PFSK-1 (cell line): ENCODE results near the gene CKS2.

Source experiments
- FOXP2 ChIP-seq: optimal IDR thresholded peaks from 2 replicates; pipeline ENCODE3; 2011; ENCODE audit warnings: borderline replicate concordance, control low read depth, inconsistent platforms; ENCODE audit not compliant: insufficient read depth; ENCODE audit errors: extremely low read length, extremely low read depth
- POLR2AphosphoS5 ChIP-seq: IDR thresholded peaks from 2 replicates; pipeline ENCODE4 v1.6.1; 2012; ENCODE audit warnings: low read depth, mild to moderate bottlenecking, control low read depth, low read length, moderate library complexity
- SIN3A ChIP-seq: IDR thresholded peaks from 2 replicates; pipeline ENCODE4 v1.6.1; 2012; ENCODE audit warnings: mild to moderate bottlenecking, low read length, moderate library complexity, borderline replicate concordance; ENCODE audit not compliant: insufficient read depth
- TAF1 ChIP-seq: IDR thresholded peaks from 2 replicates; pipeline ENCODE4 v1.6.1; 2012; ENCODE audit warnings: low read length, control low read depth, borderline replicate concordance; ENCODE audit not compliant: insufficient read depth
- TF ChIP-seq, protein P1 (sequence below), 2 experiments: IDR thresholded peaks; 2 replicates each; pipeline versions ENCODE4 v1.6.1 to v1.8.0; 2011 to 2012; ENCODE audit warnings: low read depth in 2 of 2, low read length in 2 of 2, control low read depth in 1 of 2, inconsistent platforms in 1 of 2, mild to moderate bottlenecking in 1 of 2, moderate library complexity in 1 of 2; ENCODE audit not compliant: insufficient read depth in 1 of 2

The CKS2 gene

DNA sequence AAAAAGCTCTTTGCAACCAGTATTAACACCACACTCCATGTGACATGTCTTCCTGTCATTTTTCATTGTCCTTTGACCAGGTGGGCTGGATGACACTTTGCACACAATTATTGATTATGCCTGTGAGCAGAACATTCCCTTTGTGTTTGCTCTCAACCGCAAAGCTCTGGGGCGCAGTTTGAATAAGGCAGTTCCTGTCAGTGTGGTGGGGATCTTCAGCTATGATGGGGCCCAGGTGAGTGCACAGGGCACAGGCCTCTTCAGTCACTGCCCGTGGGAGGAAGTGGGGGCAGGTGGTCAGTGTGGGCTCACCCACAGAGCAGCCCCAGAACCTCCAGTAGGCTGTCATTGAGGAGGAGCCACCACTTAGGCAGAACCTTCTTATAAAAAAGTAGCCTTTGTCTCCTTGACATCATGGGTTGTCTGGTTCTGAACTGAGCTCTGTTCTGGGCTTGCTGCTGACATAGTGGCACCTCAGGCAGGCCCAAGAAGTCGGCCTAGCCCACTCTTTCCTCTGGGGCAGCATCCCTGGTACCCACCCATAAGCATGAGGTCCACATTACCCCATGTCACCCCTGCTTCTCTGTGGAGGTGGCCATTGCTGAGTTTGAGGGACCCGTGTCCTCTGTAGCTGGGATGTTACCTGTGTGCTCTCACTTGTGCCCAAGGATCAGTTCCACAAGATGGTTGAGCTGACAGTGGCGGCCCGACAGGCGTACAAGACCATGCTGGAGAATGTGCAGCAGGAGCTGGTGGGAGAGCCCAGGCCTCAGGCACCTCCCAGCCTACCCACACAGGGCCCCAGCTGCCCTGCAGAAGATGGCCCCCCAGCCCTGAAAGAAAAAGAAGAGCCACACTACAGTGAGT is 46.6 kb downstream of the CKS2 start:
- TF ChIP-seq SIN3A (no peak), POLR2AphosphoS5 (no peak), FOXP2 (no peak), TAF1 (no peak)
- TF ChIP-seq, protein P1, sequence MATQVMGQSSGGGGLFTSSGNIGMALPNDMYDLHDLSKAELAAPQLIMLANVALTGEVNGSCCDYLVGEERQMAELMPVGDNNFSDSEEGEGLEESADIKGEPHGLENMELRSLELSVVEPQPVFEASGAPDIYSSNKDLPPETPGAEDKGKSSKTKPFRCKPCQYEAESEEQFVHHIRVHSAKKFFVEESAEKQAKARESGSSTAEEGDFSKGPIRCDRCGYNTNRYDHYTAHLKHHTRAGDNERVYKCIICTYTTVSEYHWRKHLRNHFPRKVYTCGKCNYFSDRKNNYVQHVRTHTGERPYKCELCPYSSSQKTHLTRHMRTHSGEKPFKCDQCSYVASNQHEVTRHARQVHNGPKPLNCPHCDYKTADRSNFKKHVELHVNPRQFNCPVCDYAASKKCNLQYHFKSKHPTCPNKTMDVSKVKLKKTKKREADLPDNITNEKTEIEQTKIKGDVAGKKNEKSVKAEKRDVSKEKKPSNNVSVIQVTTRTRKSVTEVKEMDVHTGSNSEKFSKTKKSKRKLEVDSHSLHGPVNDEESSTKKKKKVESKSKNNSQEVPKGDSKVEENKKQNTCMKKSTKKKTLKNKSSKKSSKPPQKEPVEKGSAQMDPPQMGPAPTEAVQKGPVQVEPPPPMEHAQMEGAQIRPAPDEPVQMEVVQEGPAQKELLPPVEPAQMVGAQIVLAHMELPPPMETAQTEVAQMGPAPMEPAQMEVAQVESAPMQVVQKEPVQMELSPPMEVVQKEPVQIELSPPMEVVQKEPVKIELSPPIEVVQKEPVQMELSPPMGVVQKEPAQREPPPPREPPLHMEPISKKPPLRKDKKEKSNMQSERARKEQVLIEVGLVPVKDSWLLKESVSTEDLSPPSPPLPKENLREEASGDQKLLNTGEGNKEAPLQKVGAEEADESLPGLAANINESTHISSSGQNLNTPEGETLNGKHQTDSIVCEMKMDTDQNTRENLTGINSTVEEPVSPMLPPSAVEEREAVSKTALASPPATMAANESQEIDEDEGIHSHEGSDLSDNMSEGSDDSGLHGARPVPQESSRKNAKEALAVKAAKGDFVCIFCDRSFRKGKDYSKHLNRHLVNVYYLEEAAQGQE (IDR thresholded peaks at IDR 0.05; ENCODE audit: insufficient read depth in 1 of 2, low read depth in 2 of 2, low read length in 2 of 2), result no peak

DNA sequence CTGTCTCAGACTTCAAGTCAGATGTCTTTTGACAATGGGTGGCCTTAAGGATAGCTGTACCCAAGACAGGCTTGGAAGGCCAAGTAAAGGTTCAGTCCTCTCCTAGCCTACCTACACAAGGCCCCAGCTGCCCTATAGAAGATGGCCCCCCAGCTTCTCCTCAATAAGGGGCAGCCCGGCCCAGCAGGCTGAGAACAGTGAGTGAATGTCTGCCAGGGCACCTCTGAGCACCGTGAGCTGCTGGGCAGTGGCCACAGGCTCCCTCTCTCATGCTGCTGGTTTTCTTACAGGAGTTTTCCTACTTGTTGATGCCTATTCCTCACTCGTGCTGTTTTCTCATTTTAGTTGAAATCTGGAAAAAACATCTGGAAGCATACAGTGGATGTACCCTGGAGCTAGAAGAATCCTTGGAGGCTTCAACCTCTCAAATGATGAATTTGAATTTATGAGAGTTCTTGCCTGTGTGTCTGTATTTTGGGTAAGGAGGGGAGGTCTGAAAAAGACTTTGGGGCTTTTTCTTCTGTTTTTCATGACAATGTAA is 47.5 kb downstream of the CKS2 start:
- TF ChIP-seq, protein P1 (IDR thresholded peaks at IDR 0.05; ENCODE audit: insufficient read depth in 1 of 2, low read depth in 2 of 2, low read length in 2 of 2), result no peak

DNA sequence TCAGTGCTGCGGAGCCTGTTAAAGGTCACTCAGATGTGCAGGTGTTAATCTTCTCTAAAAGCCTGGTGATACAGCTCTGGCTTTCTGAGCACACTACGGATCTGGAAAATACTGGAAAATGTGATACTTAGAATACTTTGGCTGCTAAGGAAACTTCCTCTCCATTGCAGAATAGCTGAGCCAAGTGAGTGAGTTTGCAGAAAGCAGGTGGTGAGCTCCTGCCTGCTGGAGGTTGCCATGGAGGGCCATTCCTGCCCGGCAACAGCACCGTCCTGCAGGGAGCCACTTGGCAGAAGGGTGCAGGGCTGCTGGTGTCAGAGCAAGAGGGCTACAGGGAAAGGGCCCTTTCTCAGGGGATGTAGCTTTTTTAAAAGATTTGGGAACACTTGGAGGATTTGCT is 48.0 kb downstream of the CKS2 start:
- TF ChIP-seq FOXP2, result no peak
- TF ChIP-seq, protein P1 (IDR thresholded peaks at IDR 0.05; ENCODE audit: insufficient read depth in 1 of 2, low read depth in 2 of 2, low read length in 2 of 2), result no peak
- TF ChIP-seq TAF1, result no peak
- no peak for TF ChIP-seq POLR2AphosphoS5
- TF ChIP-seq SIN3A, result no peak

DNA sequence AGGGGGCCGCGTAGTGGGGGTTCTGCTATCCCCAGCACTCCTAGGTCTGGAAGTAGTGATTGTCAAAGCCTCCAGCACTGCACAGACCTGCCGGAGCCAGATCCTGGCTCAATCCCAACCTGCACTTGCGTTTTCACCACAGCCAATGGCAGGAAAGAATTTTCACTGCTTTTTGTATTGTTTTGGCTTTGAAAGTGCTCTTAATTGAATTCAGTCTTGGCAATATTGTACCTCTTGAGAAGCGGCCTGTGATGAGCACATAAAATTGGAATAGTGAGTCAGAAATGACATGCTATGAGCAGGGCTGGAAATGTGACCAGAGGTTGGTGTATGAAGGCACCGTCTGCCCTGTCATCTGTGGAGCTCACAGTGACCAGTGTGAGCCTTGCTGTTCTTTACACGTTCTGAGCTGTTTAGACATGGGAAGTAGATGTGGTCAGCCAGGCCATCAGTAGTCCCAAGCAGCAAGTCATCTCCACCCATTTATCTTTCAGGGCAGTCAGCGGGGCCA is 48.8 kb downstream of the CKS2 start:
- TF ChIP-seq TAF1, result no peak
- TF ChIP-seq SIN3A, result no peak
- TF ChIP-seq, protein P1 (IDR thresholded peaks at IDR 0.05; ENCODE audit: insufficient read depth in 1 of 2, low read depth in 2 of 2, low read length in 2 of 2), result no peak
- no peak for TF ChIP-seq POLR2AphosphoS5
- TF ChIP-seq FOXP2, result no peak
